NCI-H748 treated with DMSO at 0.1 percent for 48 hours (cell line): ENCODE measurements around the gene TMPRSS11F.
A peak's percentile ranks its signal among the peaks of the same experiment; 100 is the strongest.
"Not testable (repeated sequence)": the region's sequence is repeated elsewhere in the genome, so short reads cannot be mapped to it uniquely, and the experiment has no call there.

ENCODE experiments used
- DNase-seq: peaks from one replicate; lab custom pipeline; 2025; lab: John Stamatoyannopoulos, UW

Gene TMPRSS11F

DNA sequence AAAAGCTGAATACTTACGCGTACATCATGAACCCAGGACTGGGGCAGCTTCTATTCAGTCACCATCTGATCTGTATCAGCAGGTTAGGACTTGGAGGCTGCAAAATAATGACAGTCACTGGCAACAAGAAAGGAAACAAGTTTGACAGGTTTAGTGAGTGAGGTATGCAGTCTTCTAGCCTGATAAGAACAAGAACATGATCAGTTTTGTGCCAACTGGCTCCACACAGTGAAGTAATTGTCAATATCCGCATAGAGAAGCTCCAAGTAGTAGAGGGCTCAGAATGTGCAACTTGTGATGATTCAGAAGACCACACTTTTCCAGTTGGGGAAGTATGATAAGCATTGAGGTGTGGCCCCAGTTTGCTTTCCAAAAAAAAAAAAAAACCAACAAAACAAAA is at the start of gene TMPRSS11F:
TMPRSS11F (minus strand) TSS at position 77 of the 400 bp plus-strand sequence; CDS start at position 28, 49 bp downstream.
- no peak for DNase-seq

DNA sequence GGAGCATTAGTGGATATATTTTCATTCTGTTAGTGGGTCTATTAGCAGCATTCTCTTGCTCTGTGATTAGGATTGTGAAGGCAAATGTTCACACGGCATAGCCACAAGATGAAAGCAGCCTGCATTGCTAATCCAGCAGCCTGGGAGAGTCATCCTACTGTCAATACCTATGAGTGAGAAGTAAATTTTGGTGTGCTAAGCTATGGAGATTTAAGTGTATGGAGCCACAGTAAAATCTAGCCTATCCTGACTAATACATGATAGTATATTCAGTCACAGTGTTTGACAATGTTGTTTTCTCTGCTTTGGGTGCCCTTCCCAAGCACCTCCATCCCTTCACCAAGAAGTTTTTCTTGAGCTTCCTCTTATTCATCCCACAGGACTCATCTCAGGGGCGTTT is 47.2 kb upstream of the TMPRSS11F start:
- DNase-seq = no peak

- no peak for DNase-seq
Measured at GRCh38 chr4:68176500-68176899, 46.8 kb upstream of the TMPRSS11F start.

DNA sequence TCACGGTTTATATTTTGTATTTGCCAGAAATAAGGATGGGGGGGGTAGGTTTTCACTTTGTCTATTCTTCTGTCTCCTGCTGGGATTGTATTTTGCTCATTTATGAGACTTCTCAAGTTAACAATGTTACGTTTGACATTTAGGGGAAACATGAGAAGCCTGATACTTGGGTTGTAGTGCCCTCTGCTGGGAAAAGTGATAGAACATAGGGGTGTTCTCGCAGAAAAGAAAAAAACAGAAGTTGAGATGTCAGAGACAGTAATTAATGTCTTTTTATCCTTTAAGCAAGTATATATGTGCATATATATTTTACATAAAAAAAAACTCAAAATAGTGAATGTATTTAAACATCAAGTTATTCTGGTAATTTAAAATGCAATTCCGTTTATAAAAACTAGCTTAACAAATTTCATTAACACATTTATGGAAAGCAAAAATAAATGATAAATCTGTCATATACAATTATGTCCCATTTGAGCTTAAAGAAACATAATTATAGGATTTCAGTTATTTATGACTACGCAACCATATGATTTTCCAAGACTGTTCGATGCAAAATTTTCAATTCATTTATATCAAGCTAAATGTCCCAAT is 46.0 kb upstream of the TMPRSS11F start:
- peak; percentile 46 for DNase-seq

- DNase-seq = not testable (repeated sequence)
Measured at GRCh38 chr4:68174389-68174788, 44.7 kb upstream of the TMPRSS11F start.

GRCh38 chr4:68172147-68172546 is 42.5 kb upstream of the TMPRSS11F start:
- DNase-seq = not testable (repeated sequence)

DNA sequence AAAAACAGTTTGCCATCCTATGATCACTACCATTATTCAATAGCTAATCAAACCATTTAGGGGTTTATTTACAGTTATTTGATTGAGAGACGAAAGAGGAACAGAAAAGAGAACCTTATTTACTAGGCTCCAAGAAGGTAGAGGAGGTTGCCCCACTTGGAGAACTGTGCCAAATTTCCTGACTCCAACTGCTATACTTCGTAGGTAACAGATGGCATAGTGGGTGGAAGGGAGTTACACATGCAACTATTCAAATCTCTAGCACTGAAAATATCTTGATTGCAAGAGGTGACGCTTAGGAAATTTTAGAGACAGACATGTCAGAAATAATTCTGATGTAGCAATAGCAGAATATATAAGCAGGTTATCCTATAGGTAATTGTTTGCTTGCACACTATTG is 38.0 kb upstream of the TMPRSS11F start:
- no peak for DNase-seq

DNA sequence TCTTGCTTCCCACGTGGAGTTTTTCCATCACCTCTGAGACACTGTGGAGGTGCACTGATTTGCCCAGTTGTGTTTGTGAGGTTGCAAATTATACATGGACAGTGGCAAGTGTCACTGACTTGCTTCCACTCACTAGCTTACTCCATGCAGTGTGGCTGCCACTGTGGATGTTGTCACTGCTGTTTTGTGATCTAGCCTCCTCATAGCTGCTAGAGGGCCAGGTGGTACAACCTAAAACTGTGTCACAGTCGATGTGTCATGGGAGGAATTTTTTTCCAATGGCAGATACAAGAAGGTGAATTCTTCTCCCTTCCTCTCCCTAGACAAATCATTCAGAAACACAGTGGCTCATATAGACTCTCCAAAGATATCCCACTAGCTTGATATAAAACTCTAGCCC is 37.5 kb upstream of the TMPRSS11F start:
- DNase-seq = no peak

DNA sequence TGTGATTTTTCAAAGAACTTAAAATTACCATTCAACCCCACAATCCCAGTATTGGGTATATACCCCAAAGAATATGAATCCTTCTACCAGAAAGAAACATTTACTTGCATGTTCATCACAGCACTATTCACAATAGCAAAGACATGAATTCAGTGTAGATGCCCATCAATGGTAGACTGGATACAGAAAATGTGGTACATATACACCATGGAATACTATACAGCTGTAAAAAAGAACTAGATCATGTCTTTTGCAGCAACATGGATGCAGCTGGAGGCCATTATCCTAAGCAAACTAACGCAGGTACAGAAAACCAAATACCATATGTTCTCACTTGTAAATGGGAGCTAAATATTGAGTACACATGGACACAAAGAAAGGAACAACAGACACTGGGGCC is 34.1 kb upstream of the TMPRSS11F start:
- no peak for DNase-seq

- no peak for DNase-seq
Measured at GRCh38 chr4:68162196-68162595, 32.5 kb upstream of the TMPRSS11F start.

GRCh38 chr4:68152411-68152810 is 22.7 kb upstream of the TMPRSS11F start:
- DNase-seq = no peak

- DNase-seq = no peak
Measured at GRCh38 chr4:68148800-68149685, 19.4 kb upstream of the TMPRSS11F start.

DNA sequence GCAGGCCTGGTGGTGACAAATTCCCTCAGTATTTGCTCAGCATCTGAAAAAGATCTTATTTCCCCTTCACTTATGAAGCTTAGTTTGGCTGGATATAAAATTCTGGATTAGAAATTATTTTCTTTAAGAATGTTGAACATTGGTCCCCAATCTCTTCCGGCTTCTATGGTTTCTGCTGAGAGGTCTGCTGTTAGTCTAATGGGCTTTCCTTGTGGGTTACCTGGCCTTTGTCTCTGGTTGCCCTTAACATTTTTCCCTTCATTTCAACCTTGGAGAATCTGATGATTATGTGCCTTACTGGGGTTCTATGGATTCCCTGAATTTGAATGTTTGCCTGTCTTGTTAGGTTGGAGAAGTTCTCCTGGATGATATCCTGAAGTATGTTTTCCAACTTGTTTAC is 17.4 kb upstream of the TMPRSS11F start:
- no peak for DNase-seq

DNA sequence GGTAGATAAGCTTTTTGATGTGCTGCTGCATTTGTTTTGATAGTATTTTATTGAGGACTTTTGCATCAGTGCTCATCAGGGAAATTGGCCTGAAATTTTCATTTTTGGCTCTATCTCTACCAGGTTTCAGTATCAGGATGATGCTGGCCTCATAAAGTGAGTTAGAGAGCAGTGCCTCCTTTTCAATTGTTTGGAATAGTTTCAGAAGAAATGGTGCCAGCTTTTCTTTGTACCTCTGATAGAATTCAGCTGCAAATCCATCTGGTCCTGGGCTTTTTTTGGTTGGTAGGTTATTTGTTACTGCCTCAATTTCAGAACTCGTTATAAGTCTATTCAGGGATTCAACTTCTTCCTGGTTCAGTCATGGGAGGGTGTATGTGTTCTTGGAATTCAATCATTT is 15.6 kb upstream of the TMPRSS11F start:
- DNase-seq = no peak

GRCh38 chr4:68141852-68142251 is 12.2 kb upstream of the TMPRSS11F start:
- DNase-seq = no peak

- DNase-seq = no peak
Measured at GRCh38 chr4:68132342-68132741, 2.7 kb upstream of the TMPRSS11F start.

DNA sequence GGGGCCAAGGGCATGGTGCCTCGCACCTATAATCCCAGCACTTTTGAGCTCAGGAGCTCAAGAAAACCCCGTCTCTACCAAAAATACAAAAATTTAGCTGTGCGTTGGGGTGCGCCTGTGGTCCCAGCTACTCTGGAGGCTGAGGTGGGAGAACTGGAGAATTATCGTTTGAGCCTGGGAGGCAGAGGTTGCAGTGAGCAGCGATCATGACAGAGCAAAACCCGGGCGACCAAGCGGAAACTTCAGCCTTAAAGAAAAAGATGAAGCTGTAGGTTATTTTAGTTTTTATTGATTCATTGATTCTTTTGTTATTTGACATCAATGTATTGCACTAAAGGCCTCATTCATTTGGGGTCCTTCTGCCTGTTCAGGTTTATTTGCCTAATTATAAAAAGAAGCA is 5.4 kb downstream of the TMPRSS11F start:
- no peak for DNase-seq

DNA sequence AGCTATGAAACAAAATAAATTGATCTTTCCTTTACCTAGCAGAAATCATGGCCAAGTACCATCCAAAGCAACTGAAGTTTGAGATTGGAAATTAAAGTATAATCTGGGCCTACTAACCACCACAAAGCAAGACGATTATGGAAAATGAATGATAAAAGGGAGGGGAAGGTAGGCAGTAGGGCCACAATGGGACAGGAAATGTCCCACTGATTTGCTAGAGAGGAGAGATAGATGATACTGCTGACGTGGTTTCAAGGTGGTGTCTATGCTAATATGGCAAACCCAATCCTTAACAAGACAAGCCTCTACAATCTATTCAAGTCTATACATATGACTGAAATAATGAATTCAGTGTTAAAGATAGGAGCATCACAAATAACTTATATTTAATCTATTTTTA is 6.1 kb downstream of the TMPRSS11F start:
- DNase-seq = no peak

- DNase-seq = no peak
Measured at GRCh38 chr4:68119921-68120320, 9.7 kb downstream of the TMPRSS11F start.

DNA sequence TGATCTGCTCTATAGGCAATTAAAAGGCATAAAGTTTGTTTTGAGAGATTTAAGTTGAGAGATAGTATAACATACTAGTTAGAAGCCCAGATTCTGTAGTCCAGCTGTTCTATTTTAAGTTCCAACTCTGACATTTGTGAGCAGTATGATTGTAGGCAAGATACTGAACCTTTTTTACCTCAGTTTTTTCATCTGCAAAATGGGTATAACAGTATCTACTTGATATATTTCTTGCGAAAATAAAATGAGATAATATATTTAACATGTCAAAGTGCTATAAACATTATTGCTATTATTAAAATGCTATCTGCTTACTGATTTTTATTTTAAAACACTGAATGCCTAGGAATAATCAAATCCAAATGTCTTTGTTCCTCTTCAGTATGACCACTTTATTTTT is 19.2 kb downstream of the TMPRSS11F start:
- DNase-seq = no peak

- DNase-seq = no peak
Measured at GRCh38 chr4:68109868-68110267, 19.8 kb downstream of the TMPRSS11F start.

- no peak for DNase-seq
Measured at GRCh38 chr4:68082758-68083157, 46.9 kb downstream of the TMPRSS11F start.

GRCh38 chr4:68079928-68080327 is 49.7 kb downstream of the TMPRSS11F start:
- DNase-seq = no peak

GRCh38 chr4:68077737-68078136 is 51.9 kb downstream of the TMPRSS11F start:
- no peak for DNase-seq
